Daoy (cell line): Measurements from ENCODE around the gene PRKG1. TPM values are rescaled to one million over a fixed set of nuclear protein-coding genes. Genes with fewer than 3 reads are reported as not detected.

Experiments used
- DNase-seq: peaks from one replicate; pipeline ENCODE4 v3.0.0-alpha.2; 2015; ENCODE audit warnings: low read depth
- total RNA-seq: library from RNA; depleted of rRNA; stranded (reverse); fragments of >200 nt; shearing (Covaris generic); gene quantifications from 2 replicates; pipeline ENCODE4 v1.2.3, GENCODE V29; 2014

The PRKG1 gene
- total RNA-seq, 1 experiment from 2014 or later: 1.5 TPM

DNA sequence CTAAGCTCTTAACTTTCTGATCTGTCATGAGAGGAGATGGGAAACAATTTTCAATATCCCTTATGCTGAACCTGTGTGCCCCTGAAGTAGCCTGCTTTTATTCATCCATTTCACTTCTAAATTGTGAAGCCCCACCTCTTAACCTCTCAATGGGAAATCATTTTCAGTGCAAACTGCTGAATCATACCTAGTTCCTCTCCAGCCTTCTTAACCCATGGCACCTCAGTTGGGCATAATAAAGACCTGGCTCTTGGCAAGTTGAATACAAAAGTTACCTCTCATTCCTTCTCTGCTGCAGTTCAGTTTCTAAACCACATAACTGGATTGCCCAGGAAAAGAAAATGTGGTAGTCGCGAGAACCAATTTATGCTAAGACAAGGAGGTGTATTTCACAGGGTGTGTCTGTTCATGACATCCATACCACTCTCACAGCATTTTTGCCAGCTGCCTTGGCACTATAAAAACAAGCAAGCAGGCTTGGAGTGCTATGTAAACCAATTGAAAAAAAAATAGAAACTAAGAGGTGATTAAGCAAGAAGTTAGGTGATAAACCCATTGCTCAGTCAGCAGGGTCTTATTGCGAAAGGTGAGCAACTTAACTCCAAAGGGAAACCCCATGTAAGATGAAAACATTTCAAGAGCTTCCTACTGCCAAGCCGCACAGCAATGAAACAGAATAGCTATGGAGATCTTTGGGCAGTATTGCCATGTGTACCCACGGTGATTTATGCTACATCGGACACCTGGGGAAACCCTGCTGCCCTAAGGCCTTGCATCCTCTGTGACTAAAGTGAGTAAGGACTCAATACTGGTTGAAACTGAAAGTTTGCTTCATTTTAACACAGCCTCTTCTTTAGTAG is 1182.8 kb downstream of the PRKG1 start:
- DNase-seq: peak; percentile 30

DNA sequence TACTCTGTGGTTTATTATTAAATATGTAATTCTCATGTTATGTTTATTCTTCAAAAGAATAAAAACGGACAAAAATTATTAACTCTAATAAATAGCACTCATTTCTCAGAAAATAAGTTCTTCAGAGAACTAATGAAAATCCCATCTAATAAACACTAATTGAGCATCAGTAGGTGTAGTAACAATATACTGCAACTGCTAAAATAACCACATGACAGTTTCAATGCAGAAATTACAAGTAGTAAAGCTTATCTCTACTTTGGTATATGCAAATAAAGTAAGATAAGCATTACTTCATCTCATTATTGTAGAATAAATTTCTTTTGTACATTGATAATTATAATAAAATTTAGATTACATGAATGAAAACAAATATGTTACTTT is 1183.4 kb downstream of the PRKG1 start:
- DNase-seq: no peak

DNA sequence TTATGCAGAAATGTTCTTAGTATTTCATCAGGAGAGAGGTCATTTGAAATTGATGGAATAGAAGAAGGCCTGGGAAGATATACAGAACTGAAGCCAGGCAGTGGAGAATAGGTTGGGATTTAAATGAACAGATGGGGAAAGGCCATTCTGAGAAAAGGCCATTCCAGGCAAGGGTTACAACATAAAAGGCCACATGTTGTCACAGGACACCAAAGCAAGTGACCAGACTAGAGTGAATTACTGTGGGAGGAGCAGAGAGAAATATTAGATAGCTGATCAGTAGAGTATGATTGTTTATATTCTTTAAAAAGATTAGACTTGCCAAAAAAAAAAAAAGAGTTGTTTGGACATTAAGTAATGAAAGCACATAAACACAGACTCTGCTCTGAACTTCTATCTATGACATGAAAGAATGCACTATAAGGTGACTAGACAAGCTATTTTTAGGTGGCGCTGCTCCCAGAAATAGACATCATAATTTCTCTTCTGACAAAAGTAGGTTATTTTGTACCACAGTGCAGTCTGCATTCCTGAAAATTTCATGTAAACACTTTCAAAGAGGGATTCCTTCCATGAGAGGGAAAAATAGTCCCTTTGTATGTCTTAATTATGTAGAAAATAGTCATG is 1184.6 kb downstream of the PRKG1 start:
- no peak for DNase-seq

- no peak for DNase-seq
Measured at GRCh38 chr10:52259426-52259812, 1185.1 kb downstream of the PRKG1 start.

GRCh38 chr10:52261362-52261761 is 1187.1 kb downstream of the PRKG1 start:
- peak; percentile 3 for DNase-seq

DNA sequence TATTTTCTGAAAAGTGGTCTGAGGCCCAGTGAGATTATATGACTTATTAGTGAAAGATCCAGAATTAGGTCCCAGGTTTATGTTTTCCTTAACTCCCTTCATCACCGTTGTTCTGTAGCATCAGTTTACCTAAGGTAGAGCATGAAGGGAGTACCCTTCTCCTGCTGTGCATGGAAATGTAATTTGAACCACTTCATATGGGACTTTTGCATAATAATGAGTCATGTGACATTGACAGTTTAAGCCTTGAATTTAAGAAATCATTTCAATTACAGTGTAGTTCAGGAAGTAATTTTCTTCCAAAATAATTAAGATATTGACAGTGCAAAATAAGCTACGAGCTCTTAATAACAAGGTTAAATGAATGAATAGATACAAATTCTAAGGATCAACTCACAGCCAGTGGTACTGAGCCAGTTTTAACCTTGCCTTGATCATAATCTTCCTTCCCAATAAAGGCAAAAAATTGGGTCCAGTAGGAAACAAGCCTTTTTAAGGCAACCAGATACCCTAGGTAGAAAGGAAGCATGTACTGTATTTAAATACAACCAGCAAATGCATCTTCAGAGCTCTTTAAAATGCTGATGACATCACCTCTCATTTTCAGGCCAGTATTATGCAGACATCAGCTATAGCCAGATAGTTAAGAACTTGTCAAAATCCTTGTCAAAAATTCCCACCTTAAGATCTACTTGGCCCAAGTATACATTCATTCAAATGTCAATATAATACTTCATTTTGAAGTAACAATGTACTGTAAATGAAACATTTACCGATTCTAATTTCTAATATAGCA is 1191.0 kb downstream of the PRKG1 start:
- no peak for DNase-seq

DNA sequence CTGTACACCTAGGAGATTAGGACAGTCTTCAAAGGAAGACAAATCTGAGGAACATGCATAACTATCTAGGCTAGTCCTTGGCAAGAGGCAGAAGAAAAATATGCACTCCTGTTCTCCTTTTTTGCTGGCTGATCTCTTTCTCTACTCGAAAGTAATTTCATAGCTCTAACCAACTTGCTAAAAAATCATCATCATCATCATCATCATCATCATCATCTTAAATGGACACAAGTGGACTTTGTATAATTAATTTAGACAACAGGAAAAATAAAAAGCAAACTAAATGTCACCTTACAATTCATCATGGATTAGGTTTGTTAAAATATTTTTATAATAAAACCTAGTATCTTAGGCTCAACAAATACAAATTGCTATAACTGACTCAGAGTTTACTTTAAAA is 1192.6 kb downstream of the PRKG1 start:
- DNase-seq: no peak

DNA sequence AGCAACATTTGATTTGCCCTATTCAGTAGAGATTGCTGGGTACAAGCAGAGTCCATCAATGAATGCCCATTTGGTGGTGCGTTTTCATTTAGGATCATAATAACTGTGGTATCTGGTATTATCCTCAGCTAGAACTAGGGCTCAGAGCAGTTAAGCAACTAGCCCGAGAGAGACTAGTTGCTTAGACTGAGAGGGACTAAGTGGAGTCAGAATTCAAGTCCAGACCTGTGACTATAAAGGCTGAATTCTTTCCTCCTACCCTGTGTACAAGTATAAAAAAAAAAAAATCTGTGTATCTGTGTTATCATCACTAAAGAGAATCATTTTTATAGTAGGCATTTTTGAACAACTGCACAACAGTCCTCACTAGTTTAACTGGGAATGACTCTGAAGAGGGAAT is 1194.5 kb downstream of the PRKG1 start:
- DNase-seq: no peak

GRCh38 chr10:52269233-52269632 is 1194.9 kb downstream of the PRKG1 start:
- no peak for DNase-seq

GRCh38 chr10:52276163-52276562 is 1201.9 kb downstream of the PRKG1 start:
- DNase-seq: no peak

DNA sequence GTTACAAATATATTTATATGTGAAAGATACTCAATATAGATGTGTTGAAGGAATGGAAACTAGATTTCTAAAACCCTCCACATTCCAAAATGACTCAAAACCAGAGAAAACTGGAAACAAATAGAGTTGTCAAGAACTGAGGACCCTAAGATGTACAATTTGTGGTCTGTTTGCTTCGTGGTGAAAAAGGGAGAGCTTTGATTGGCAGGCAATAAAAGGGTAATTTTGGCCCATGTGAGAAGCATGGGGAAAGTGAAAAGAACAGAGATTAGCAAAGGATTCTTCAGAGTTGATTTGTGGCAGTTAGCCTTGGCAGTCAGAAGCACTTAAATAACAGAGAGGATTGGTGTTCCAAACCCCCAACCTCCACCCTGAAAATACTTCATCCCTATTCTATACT is 1202.7 kb downstream of the PRKG1 start:
- DNase-seq: no peak

GRCh38 chr10:52279546-52279945 is 1205.3 kb downstream of the PRKG1 start:
- no peak for DNase-seq

- no peak for DNase-seq
Measured at GRCh38 chr10:52280051-52280450, 1205.8 kb downstream of the PRKG1 start.

GRCh38 chr10:52283174-52283573 is 1208.9 kb downstream of the PRKG1 start:
- DNase-seq: no peak

- no peak for DNase-seq
Measured at GRCh38 chr10:52284416-52285013, 1210.2 kb downstream of the PRKG1 start.

DNA sequence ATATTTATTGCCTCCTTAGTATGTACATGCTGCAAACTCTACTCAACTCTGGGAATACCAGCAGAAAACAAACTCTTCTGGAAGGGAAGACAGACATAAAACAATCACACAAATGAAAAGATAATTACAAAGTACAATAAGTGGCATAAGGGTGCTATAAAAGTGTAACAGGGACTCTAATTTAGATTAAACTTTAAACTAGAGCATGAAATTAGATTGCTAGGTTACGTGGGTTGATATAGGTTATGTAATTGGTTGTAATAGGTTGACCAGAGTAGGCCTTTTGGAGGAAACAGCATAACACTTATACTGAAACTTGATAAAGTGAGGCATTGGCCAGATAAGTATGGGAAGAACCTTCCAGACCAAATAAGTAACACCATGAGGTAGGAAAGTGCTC is 1213.6 kb downstream of the PRKG1 start:
- no peak for DNase-seq

- no peak for DNase-seq
Measured at GRCh38 chr10:52297747-52298146, 1223.5 kb downstream of the PRKG1 start.

DNA sequence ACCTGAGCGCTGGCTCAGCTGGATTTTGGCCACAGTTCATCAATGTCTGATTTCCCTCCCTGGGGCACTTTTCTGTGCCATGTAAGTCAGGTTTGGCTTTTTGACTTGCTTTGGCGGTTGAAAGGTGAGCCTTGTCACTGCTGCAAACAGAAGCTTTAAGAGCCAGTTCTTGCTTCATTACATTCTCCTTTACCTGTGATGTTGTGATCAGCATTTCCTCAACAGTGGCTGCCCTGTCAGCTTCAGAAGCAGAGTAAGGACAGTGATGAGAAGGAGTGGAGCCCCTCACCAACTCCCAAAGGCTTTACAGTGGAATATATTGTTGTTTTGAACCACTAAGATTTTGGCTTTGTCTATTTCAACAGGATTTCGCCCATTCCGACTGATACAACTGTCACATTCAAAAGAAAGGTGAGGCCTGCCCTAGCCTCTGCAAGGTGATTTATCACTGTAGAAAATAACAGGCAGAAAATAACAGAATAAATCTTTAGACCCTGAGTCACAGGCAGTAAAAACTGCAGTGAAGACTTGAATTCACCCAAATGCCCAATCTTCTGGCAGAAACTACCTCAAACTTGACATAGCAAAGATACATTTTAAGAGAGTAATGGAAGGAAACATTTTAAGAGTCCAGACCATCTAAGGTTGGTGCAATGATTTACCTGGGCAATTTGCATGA is 1226.5 kb downstream of the PRKG1 start:
- no peak for DNase-seq

DNA sequence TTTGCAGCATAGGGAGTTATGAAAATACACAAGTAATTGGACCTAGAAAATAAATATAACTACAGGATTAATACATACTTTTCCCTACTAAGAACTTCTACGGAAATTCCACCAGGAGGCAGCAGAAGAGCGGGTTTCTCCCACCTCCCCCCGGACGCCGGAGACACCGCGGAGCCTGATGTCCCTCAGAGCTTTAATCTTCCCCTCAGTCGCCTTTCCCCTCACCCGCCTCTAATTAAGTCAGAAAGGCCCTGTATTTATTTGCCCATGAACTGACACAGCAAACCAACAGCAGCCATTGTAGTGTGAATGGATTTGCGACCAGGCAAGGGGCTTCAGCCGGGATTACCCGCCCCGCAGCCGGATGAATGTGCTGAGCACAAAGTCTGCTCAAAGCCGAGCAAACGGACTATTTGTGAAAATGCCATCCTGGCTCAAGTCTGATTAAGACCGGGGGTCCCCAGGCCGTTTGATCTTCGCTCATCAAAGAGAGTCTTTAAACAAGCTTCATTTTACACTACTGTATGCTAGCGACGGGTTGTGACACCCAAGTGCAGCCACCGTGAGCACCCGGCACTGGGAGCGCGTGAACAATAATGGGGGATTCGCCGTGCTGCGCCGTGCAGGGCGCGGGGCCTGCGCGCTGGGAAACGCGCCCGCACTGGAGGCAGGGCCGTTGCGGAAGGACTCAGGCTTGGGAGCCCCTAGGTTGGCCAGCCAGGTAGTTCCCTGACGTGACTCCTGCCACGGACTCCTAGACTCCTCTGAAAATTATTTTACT is 1234.2 kb downstream of the PRKG1 start:
- DNase-seq: peak; percentile 62

DNA sequence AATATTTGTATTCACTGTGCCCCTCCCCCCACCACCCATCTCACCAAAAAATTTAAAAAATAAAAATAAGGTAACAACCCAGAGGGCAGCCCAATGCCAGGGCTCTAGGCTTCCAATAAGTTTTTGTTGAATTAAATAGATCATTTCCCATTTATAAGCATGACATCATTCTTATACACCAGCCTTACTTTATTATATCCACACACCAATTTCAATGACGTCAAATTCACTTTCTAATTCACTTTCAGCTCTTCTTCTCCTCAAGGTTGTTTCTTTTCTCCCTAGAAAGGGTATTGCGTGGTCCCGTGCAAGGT is 1238.6 kb downstream of the PRKG1 start:
- DNase-seq: no peak
